Endothelial cell of hepatic sinusoid (primary cell): ENCODE data around the gene PLXNB2.
"Not testable (repeated sequence)": the region's sequence is repeated elsewhere in the genome, so short reads cannot be mapped to it uniquely, and the experiment has no call there.

Experiments used
- in situ Hi-C: cut with HindIII; loops from 2 replicates; pipeline ENCODE4 v1.10.0; 2017; ENCODE audit warnings: low sequenced_read_pairs

PLXNB2 gene

DNA sequence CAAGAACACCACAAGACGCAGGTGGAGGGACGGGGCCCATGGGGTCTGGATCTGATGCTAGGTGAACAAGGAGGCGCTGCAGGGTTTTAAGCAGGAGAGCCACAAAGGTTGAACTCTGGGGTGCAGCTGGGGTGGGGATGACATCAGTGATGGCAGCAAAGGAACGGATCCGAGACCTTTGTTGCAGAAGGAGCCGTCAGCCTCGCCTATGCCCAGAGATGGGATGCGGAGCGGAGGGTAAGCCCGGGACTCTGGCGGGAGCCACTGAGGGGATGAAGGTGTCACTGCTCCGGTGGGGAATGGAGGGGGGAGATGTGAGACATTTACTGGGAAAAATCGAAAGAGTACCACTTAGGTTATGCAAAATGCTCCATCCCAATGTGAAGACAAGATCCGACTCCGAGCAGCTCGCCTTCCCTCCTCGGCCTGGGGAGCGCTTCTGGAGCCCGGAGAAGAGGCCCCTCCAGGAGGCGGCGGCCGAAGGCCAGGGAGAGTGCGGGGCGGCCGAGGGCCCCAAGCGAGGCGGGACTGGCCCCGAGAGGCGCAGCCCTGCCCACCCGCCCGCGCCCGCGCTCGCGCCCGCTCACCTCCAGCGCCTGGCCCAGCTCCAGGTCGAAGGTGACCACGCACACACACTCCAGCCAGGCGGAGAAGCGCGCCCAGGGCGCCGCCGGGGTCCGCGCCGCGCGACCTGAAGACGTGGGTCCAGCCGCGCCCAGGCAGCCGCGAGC is 18.9 kb upstream of the PLXNB2 start:
- in situ Hi-C loops = no loop called here

DNA sequence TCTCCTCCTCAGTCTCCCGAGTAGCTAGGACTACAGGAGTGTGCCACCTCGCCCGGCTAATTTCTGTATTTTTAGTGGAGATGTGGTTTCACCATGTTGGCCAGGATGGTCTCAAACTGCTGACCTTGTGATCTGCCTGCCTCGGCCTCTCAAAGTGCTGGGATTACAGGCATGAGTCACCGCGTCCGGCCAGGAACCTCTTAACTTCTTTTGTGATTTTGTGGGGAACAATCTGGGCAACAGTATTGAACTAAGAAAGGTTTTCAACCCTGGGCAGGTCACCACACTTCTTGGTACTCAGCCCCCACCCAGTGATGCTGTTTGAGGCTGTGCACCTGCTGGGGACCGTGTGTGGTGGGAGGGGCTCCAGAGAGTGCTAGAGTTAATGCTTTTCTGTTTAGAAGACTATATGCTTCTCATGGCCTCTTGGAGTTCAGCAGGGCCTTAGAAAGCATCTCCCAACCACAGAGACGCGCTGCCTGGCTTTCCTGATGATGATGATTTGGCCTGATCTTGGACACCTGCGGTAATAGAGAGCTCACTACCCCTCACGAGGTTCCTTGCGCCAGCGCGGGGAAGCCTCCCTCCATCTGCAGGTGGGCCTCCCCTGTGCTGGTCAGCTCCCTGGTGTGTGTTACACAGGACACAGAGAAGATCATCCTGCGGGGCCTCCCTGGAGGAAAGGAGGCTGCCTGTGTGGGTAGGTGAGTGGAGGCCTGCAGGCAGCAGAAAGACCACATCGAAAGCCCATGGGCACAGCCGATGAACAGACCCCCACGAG is 18.2 kb upstream of the PLXNB2 start:
- in situ Hi-C loops = no loop called here

DNA sequence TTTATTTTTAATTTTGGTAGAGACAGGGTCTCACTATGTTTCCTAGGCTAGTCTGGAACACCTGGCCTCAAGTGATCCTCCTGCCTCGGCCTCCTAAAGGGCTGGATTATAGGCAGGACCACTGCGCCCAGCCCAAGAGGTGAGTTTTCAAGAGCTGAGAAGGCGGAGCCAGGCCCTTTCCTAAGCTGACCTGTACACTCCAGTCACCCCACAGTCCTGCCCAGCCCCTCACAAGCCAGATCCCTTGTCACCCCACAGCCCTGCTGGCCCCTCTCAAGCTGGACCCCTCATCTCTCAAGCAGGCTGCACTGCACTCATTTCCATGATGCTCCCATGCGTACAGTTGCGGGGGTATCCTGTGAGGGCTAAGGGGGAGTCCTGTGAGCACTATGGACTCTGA is 16.5 kb upstream of the PLXNB2 start:
- in situ Hi-C loops = no loop called here

DNA sequence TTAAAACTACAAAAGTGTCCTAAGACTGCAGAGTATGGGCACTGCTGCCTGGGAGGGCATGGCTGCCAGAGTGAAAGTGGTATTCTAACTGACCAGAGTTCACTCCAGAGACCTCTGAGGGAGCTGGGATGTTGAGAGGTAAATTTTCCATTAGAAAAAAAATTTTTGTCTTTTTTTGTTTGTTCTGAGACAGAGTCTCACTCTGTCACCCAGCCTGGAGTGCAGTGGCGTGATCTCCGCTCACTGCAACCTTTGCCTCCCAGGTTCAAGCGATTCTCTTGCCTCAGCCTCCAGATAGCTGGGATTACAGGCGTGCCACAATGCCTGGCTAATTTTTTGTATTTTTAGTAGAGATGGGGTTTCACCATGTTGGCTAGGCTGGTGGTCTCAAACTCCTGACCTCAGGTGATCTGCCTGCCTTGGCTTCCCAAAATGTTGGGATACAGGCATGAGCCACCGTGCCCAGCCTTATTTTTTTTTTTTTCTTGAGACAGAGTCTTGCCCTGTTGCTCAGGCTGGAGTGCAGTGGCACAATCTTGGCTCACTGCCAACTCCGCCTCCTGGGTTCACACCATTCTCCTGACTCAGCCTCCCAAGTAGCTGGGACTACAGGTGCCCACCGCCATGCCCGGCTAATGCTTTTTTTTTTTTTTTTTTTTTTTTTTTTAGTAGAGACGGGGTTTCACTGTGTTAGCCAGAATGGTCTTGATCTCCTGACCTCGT is 15.1 kb upstream of the PLXNB2 start:
- in situ Hi-C loops = not testable (repeated sequence)

DNA sequence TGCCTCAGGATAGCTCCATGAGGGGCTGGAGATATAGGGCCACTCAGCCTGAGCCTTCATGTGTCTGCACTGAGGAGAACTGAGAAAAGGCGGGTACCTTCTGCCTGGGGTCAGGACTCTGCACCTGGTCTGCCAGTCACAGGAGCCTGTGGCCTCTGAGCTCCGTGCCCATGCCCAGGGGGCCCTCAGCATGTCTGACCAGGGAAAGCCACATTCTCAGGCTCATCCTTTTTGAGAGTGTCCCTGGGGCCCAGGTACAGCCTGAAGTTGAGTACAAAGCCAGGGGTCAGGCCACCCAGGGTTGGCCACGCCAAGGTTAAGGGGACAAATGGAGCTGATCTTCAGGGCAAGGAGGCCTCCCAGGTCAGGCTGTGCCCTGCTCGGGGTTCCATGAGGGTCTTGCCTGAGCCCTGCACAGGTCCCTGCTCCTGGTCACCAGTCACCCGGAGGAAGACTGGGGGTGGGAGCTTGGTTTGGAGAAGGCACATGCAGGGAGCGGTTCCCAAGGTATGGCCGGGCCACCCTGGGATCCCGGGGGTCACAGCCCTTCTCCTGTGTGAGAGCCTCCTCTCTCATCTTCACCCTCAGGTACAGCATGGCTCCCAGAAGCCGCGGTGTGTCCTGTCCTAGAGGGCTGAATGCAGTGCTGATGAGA is 13.4 kb upstream of the PLXNB2 start:
- in situ Hi-C loops = no loop called here

DNA sequence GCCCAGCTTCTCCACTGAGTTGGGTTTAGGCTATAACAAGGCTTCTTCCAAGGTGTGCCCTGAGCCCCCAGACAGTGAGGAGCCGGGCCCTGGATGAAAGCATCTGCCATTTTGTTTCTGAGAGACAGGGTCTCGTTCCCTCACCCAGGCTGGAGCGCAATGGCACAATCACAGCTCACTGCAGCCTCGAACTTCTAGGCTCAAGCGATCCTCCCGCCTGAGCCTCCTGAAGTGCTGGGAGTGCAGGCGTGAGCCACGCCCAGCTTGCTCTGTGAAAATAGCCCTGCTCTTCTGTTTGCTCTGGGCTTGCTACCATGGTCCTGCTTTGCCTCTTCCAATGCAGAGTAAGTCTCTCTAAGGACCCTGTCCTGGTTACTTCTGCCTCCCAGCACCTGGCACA is 12.7 kb upstream of the PLXNB2 start:
- in situ Hi-C loops = no loop called here

DNA sequence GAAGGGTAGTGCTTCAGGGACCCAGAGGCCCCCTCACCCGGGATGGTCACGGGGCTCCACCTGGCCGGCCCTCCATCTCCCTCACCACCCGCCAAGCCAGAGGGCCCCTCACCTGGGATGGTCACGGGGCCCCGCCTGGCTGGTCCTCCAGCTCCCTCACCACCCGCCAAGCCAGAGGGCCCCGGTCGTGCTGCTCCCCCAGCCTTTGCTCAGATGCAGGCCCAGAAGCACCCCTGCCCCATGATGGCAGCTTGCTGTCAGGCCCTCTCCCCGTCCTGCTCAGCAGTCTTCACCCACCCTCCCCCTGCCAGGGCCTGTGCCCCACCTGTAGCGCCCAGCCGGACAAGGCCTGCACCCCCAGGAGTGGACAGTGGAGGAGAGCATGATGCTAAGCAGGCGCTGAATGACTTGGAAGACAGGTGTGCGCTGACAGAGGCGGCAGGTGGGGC is 12.1 kb upstream of the PLXNB2 start:
- in situ Hi-C loops = no loop called here

DNA sequence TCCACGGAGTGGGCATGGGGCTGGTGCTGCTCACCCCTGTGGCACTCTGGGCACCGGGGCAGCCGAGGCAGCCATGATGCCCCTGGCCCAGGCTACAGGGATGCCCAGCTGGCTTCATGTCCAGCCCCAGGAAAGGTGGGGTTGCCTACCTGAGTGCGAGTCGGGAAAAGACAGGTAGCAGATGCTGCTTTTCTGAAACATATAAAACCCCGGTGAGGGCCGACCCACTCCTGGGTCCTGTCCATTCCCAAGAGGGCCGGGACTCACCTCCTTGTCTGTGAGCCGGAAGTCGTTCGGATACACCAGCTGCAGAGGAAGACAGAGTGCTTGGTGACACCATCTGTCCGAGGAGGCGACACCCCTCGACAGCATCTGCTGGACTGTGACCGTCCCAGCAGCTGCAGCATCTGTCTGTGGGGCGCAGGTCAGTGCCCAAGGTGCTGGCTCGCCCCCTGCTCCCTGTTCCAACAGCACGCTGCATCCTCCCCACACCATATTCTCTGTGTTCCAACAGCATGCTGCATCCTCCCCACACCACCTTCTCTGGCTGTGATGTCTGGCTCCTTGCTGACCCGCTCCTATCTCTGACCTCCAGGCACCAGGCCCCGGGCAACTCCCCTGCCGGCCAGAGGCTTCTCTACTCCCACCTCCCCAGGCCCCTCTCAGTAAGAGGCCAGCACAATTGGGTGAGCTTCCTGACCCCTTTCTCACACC is 11.4 kb upstream of the PLXNB2 start:
- in situ Hi-C loops = no loop called here

DNA sequence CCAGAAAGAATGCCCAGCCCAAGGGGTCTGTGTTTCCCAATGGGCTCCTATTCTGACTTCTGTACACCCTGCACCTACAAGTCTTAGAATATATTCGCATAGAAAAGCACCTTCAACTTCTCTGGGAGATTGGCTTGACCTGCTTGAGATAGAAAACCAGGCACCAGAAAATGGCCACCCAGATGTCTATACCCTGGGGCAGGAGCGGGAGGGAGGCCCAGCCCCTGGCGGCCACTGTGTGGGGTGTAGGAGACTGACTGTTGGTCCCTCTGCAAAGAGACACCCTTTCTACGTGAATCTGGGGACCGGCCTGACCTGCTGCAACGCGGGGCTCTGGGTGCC is 10.9 kb upstream of the PLXNB2 start:
- in situ Hi-C loops = no loop called here

DNA sequence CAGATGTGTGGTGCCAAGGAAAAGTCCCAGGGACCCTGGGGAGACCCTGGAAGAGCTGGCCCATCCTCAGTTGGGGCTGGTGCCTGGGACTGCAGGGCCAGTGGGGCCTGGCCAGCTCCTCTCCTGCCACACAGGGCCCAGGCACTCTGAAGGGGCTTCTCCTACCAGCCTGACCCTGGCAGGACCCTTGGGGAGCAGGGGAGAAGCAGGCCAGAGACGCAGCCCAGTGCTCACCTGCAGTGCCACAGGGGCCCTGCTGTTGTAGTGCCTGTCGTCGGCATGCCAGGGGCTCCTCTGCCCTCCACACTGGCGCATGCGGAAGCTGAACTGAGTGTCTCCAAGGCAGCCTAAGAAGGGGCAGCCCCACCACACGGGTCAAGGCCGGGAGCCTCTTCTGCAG is 10.2 kb upstream of the PLXNB2 start:
- in situ Hi-C loops = no loop called here

DNA sequence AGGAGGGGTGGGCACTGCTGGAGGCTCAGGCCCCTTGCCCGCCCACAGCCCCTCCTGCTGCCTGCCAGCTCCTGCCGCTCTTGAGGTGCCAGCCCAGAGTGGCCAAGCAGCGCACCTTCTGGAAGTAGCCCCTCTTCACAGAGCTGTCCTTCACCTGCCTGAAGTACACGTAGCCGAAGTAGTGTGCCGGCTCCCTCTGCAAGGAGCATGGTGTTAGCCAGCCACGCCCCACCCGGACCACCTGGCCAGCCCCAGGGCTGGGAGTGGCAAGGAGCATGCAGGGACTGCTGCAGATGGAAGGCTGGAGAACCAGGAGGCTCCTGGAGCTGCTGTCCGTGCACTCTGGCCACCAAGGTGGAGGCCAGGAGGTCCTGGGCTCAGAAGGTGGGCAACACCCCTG is 9.7 kb upstream of the PLXNB2 start:
- in situ Hi-C loops = no loop called here

DNA sequence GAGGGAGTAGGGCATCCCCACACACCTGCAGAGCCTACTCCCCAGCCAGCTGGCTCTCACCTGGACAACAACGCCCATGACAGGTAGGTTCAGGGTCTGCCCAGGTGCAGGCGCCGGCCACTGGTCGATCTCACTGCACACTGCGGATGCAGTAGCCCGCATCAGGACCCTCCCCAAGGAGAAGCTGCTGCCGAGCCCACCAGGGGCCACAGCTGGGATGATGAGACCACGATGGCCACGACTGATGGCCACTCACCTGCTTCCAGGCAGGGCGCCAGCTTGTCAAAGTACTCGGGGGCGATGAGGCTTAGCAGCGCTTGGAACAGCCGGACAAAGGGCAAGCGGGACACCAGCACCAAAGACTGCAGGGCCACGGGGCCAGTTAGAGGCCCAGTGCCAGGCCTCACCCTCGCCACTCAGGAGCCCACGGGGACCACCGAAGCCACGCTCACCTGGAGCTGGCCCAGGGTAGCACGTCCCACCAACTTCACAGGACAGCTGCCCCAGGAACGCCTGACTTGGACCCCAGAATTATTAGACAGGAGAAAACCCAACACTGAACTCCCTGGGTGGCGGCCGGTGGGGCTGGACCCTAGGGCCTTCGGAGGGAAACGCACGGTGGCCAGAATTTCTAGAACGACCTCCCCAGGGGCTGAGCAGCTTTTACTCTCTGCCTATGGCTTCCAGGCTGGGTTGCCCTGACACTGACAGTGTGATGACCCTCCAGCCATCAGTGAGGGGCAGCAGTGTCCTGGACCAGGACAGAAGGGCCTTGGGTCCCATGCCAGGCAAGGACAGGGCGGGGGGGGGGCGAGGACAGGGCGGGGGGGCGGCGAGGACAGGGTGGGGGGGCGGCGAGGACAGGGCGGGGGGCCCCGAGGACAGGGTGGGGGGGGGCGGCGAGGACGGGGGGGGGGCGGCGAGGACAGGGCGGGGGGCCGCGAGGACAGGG is 8.9 kb upstream of the PLXNB2 start:
- in situ Hi-C loops = no loop called here

DNA sequence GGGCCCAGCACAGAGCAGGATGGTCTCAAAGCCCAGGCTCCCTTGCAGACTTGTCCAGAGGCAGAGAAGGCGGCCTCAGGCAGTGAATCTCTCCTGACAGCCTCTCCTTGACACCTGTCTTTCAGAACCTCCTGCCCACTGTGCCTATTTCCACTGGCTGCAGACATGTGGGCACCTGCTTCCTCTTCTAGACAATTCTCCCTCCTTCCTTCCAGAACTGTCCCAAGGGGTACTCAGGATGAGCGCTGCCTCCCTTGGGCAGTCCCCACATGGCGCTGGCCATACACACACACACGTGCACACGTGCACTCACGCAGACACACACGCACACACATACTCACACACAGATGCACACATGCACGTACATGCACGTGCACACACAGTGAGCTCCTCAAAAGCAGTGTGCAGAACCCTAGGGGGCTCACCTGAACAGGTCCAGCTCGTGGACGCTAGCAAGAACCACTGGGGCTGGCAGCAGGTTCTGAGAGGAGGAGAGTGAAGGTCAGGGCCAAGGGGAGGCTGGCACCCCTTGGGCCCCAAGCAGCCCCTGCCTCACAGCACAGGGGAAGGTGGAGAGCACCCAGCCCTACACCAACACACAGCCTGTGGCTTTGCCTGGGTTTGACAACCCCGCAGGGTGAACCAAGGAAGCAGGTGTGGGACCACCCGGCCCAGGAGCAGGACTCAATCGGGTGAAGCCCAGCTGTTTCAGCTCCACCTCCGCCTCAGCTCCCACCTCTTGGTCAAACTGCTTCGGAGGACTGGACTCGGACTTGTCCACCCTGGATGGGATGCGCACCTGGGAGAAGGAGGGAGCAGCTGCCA is 8.1 kb upstream of the PLXNB2 start:
- in situ Hi-C loops = no loop called here

DNA sequence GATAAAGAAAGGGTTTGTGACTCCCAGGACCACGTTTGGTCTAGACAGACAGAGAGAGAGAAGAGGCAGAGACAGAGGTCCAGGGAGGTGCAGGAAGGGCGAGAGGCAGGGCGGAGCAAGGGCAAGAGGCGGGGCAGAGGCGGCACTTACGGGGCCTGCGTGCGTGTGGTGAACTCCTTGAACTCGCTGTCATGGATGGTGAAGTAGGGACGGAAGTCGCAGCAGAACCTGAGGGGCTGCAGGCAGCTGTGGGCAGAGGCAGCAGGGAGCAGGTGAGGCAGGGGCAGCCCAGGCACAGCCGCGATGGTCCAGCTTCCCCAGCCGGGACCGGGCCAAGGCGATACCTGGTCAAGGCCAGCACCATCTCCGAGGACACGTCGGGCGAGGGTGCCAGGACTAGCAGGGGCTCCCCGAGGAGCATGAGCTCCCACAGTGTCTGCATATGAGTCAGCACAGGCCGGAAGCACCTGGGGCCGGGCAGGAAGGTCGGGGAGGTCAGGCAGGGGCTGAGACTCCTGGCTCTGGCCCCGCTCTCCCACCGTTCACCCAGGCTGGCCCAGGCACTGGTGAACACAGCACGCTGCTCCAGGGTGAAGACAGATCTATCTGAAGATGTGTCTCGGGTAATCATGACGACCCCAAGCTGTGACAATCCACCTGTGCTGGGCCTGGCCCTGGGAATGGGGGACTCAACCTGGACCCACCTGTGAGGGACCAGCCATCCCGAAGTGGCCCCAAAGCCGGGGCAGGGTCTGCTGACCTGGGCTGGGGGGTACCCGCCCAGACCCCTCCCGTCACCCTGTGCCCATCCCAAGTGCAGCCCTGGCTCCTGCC is 7.2 kb upstream of the PLXNB2 start:
- in situ Hi-C loops = no loop called here

DNA sequence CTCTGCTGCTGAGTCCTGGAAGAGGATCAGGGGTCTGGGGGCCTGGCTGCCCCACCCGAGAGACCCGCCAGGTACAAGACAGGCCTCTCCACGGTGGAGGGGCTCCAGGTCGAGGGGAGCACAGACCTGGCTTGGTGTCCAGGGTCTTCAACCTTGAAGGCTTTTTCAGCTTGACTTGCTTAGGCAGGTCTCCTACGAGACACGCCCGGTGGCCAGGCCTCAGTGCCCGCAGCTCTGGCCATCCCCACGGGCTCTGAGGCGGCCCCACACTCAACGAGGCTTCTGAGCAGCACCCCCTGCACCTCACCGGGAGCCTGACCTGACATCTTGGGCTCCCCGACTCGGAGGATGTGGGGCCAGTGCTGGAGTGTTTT is 6.6 kb upstream of the PLXNB2 start:
- in situ Hi-C loops = no loop called here

DNA sequence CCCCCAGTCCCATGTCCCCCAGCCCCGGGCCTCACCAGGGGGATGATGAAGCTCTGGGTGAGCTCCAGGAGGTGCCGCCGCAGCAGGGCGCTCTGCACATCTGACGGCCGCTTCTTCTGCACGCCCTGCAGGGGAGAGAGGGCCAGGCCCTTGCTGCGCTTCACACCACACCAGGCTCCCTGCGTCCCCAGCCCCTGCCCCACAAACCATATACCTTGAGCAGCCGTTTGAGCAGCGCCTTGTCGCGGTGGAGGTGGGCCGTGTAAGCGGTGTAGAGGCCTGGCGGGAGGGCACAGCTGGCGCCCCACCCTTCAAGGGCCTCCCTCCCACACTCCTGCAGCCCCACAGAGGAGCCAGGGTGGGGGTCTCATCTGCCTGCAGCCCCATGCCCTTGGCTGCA is 6.2 kb upstream of the PLXNB2 start:
- in situ Hi-C loops = no loop called here

DNA sequence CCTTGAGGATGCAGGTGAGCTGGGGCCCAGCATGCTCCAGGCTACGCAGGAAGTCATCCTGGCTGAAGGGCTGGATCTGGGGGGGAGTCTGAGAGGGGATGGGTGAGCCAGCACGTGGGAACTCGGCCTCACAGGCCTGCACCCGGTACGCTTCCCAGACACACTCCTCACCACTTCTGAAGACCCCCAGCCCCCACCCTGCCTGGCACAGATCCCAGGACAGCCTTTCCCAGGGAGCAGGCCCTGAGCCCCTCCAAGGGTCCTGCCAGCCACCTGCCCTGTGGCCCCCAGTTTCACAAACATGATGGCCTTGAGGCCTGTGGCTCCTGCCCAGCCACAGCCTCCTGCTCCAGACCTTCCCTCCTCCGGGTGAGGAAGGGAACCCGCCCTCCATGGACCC is 5.6 kb upstream of the PLXNB2 start:
- in situ Hi-C loops = no loop called here

DNA sequence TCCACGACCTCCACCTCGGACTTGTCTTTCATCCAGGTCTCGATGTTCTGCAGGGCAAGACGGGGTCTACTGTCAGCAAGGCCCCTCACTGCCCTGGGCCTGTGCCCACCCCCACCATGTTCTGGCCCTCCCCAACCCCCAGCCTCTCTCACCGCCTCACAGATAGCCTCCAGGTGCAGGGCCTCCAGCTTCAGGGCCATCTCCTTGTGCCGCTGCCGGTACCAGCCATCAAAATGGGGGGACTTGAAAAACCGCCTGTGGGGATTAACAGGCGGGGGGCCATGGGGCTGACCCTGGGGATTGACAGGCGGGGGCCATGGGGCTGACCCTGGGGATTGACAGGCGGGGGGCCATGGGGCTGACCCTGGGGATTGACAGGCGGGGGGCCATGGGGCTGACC is 4.9 kb upstream of the PLXNB2 start:
- in situ Hi-C loops = no loop called here
